ENCODE data around the gene FAM180A. TPM values are rescaled to one million over a fixed set of nuclear protein-coding genes. Genes with fewer than 3 reads are reported as not detected.
"Not testable (repeated sequence)": the region's sequence is repeated elsewhere in the genome, so short reads cannot be mapped to it uniquely, and the experiment has no call there.

The FAM180A gene
- total RNA-seq, 1 donor from 2014 or later: not detected

DNA sequence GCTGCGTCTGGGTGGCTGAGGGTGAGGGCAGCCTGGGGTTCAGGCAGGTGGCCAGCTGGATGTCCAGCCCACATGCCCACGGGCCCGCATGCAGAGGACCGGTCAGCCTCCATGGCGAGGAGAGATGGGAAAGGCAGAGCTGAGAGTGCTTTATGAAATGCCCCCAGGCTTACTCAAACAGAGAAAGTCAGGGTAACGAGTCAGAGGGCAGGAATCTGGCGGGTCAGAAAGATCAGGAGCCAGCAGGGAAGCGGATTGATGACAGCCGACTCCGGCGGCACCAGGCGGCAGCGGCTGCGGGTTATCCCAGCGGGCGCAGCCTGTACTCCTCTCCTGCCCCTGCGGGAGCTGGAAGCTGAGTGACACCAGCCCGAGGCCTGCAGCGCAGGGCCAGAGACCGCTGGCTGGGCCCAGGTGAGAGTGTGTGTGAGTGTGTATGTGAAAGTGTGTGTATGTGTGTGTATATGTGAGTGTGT is 34.0 kb downstream of the FAM180A start:
- intact Hi-C loops (cut with micrococcal nuclease): loop anchor here (5.0 kb wide), 1 partner anchor 42 kb away; no protein-coding TSS in a partner anchor

GRCh38 chr7:135713836-135714470 is 34.7 kb downstream of the FAM180A start:
- intact Hi-C loops (cut with micrococcal nuclease): loop anchor here (5.0 kb wide), 1 partner anchor 42 kb away; no protein-coding TSS in a partner anchor

- intact Hi-C loops (cut with micrococcal nuclease): loop anchor here (5.0 kb wide), 1 partner anchor 40 kb away; no protein-coding TSS in a partner anchor
Observed at GRCh38 chr7:135712796-135713195, 35.8 kb downstream of the FAM180A start.

DNA sequence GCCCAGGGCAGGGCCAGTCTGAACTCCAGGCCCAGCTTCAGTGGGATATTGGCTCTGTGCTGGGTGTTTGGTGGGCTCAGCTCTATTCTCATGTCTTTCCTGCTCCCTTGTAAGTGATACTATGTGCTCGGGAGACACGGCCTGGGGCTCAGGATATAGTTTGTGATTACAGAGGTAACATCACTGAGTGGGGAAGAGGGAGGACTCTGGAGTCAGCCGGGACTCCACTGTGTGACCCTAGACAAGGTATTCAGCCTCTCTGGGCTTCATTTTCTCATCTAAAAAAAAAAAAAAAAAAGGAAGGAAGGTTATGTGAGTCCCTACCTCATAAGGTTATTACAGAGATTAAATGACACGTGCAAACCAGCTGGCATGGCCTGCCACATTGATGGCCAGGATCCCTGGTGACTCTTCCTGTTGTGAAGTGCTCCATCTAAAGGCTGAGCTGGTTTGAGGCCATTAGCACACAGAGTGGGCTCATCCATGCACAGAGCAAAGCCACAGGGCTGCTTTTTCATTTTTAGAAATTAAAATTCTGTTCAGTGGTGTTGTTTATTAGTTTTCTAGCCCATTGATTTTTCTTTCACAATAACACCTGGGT is 36.3 kb downstream of the FAM180A start:
- intact Hi-C loops (cut with micrococcal nuclease): loop anchor here (5.0 kb wide), 1 partner anchor 40 kb away; no protein-coding TSS in a partner anchor

DNA sequence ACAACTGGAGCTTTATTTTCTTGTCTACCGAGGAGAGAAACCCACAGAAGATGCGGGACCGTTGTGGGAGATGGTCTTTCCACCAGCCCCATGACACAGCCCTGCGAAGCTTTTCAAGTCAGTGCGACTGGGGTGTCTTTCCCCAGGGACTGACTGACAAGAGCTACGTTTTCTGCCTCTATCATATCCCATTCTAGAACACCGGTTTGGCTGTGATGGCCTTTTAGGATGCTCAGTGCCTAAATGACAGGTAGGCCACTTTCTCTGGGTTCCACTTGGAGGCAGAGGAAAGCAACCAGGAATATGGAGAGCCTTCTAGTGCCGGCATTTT is 37.5 kb downstream of the FAM180A start:
- intact Hi-C loops (cut with micrococcal nuclease): loop anchor here (5.0 kb wide), 1 partner anchor 39 kb away; no protein-coding TSS in a partner anchor

DNA sequence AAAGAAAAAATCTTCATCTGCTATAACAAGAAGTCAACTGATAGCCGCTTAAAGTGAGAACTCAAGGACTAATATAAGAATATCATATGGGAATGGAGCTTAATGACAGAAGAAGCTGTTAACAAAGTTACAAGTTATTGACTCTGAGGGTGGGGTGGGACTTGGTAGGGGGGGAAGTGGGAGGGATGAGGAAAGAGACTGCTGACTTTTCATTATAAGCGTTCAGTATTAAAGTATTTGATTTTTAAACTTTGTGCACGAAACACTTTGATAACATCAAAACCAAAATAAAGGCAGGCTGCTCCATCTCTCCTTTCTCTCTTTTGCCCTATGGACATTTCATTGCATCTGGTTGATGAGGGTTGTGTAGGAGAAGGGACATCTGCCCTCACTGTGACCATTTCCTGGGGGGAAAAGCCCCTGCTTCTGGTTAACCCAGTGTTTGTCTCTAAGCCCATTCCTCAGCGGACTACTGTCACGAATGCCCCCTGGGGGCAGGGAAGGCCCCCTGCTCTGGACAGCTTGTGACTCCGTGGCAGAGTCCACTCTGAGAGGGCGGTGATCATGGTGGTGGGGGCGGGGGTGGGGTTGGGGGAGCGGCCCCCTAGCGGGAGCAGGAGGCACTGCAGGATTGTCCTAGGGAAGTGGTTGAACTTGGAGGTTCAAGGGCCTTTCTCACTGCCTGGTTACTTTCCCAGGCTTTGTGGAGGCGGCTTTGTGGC is 38.0 kb downstream of the FAM180A start:
- intact Hi-C loops (cut with micrococcal nuclease): loop anchor here (5.0 kb wide), 1 partner anchor 38 kb away; no protein-coding TSS in a partner anchor

- intact Hi-C loops (cut with micrococcal nuclease): no loop called here
Observed at GRCh38 chr7:135709508-135709907, 39.1 kb downstream of the FAM180A start.

- intact Hi-C loops (cut with micrococcal nuclease): no loop called here
Observed at GRCh38 chr7:135708041-135708440, 40.6 kb downstream of the FAM180A start.

GRCh38 chr7:135707570-135707966 is 41.0 kb downstream of the FAM180A start:
- intact Hi-C loops (cut with micrococcal nuclease): no loop called here

DNA sequence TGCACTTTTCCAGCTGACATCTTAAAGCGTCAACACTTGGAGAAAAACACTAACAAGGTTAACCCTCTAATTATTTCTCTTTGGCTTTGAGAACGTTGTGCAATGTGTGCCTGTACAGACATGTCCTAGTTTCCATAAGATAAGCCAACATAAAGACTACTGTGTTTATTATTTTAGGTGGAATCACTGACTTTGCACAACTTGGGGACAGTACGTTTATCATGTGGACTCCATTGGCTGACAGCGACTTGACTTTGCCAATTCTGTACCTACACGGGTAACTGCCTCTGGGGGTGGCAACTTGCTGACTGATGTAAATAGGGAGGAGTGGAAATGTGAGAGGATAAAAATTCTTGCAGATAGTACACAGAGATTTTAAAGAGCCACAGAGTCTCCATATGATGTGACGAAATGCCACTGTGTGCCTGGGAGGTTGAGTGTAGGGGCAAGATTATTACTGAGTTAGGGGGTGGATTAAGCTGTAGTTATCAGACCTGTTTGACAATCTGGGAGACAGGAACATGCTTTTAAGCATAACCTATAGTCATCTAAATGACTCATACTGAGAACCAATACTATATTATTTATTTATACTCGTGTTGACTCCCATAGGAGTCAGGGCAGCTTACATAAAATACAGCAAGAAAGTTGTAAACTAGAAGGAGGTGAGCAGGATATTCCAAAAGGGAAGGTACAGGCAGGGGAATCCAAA is 41.6 kb downstream of the FAM180A start:
- intact Hi-C loops (cut with micrococcal nuclease): no loop called here

DNA sequence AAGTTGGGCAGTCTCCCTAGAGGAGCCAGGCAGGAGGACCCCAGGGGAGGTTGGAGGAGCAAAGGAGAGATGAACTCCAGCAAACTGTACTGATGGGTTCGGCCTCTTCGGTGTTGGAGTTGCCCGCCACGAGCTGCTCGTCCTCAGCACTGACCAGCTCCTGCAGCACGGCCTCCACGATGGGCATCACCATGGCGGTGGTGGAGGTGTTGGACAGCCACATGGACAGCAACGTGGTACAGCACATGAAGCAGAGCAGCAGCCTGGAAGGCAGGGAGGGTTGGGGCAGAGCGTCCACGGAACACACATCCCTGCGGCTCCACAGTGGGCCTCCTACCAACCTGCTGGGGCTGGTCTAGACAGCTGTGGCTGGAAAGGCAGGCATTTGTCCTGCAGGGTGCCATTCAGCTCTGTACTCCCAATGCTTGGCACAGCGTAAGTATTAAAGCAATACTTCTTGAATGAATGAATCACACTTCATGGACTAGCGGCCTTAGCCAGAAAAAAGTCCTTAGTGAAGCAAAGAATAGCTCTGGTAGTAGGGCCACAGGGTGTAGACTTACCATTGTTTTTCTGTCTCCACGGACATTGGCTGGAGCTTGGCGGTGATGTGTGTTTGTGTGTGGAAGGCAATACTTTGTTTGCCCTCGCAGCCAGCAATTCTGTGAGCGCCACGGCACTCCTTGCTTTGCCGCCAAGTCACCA is 42.4 kb downstream of the FAM180A start:
- intact Hi-C loops (cut with micrococcal nuclease): no loop called here

DNA sequence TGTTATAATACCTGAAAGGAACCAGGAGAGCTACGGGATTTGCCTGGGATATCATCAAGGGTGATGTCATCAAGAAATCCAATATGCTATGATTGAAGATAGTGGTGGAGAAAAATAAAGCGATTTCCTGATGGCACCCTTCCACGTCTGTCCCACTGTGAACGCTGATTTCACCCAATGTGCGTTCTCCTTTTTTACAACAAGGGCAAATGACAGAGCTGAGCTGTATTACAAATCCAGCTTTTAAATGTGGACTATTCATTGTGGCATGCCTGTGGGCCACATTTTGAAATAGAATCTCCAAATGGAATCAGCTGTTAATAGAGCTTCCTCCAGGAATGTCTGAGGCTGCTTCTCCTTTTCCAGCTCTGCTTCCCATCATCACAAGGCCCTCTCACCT is 43.9 kb downstream of the FAM180A start:
- intact Hi-C loops (cut with micrococcal nuclease): no loop called here

GRCh38 chr7:135704074-135704473 is 44.5 kb downstream of the FAM180A start:
- intact Hi-C loops (cut with micrococcal nuclease): no loop called here

DNA sequence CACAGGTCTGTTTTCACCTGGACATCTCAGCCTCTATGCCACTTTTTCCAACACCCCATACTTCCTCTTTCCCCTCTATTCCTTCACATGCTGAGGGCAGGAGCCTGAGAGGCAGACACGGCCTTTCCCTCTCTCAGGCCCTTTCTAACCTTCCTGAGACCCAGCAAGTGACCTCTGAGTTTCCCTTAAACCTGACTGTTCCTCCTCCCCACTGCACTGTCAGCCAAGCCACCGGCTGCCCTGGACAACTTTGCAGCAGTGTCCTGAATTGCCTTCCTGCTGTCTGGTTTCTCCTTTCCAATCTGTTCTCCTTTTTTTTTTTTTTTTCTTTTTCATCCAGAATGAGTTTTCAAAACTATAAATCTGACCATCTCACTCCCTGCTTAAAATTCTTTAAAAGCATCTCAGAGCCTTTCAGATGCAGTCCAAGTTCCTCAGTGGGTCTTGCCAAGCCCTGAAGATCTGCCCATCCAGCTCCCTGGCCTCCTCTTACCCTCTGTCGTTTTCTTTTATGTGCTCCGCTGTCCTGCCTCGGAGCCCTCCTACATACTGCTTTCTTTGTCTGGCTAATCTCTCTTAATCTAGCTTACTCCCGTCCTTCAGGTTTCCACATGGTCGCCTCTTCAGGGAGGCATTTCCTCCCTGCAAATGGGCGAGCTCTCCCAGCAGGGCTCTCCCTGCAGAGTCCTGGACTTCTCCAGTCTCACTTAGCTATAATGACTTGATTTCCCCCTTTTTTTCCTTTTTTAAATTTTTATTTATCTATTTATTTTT is 51.1 kb downstream of the FAM180A start:
- intact Hi-C loops (cut with micrococcal nuclease): no loop called here

- intact Hi-C loops (cut with micrococcal nuclease): no loop called here
Observed at GRCh38 chr7:135693558-135693957, 55.1 kb downstream of the FAM180A start.

- intact Hi-C loops (cut with micrococcal nuclease): not testable (repeated sequence)
Observed at GRCh38 chr7:135692606-135693005, 56.0 kb downstream of the FAM180A start.

GRCh38 chr7:135692055-135692454 is 56.6 kb downstream of the FAM180A start:
- intact Hi-C loops (cut with micrococcal nuclease): no loop called here

DNA sequence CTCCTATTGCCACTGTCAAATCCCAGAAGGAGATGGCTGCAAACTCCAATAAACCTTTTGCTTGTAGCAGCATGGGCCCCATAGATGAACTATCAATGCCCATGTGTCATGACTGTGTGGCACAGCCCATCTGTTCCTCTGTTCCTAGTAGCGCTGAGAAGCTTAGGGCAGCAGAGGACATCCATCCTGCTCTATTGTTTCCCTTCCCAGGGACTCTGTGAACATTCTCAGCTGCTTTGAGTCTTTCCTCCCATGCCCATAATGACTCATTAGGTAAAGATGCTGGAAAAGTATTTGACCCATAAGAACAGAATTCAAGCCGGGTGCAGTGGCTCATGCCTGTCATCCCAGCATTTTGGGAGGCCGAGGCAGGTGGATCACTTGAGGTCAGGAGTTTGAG is 58.0 kb downstream of the FAM180A start:
- intact Hi-C loops (cut with micrococcal nuclease): no loop called here

- intact Hi-C loops (cut with micrococcal nuclease): no loop called here
Observed at GRCh38 chr7:135687466-135687865, 61.1 kb downstream of the FAM180A start.

Measured in T-helper 2 cell treated with Interferon-gamma antibody and Interleukin-4, amounts not matched to agents 100 ng/mL and 5 ng/mL, for 36 hours (primary cell).